ENCODE results near the gene GOLGA6L10. TPM values are rescaled to one million over a fixed set of nuclear protein-coding genes. Genes with fewer than 3 reads are reported as not detected.
"Not testable (repeated sequence)": the region's sequence is repeated elsewhere in the genome, so short reads cannot be mapped to it uniquely, and the experiment has no call there.

Gene GOLGA6L10
- total and polyA plus RNA-seq, 2 donors (not counting 1 experiment from before 2014, with no cell fraction given), result 0.16 to 0.99 TPM

- TF ChIP-seq CTCF (conservative IDR thresholded peaks at IDR 0.05 in 1 of 2, IDR thresholded peaks at IDR 0.05 in 1 of 2; ENCODE audit: low read depth in 1 of 2, low read length in 2 of 2) (no peak), EZH2 (IDR thresholded peaks at IDR 0.05; ENCODE audit: low read length, missing control alignments) (no peak)
- DNase-seq (ENCODE audit: low read depth in 2 of 2), result peak in 1 of 2 donors; percentile 92
- Histone ChIP-seq H2AFZ (ENCODE audit: low read length) (no peak overlapping the region), H3K9ac (ENCODE audit: insufficient read depth, low read length) (no peak overlapping the region), H3K79me2 (ENCODE audit: control insufficient read depth, insufficient read depth, low read length) (no peaks in the 10 kb centered on the region), H3K27me3 (ENCODE audit: control insufficient read depth, insufficient read depth, low read length) (no peaks in the 10 kb centered on the region), H3K9me3 (ENCODE audit: control insufficient read depth, insufficient read depth, low read depth, low read length) (no peaks in the 10 kb centered on the region), H3K4me1 (ENCODE audit: control insufficient read depth, extremely low read depth, insufficient read depth, low read length) (no peaks in the 10 kb centered on the region), H3K4me3 (replicated peaks in 1 of 4; ENCODE audit: control extremely low read depth in 1 of 4, insufficient read depth in 1 of 4, low read depth in 3 of 4, low read length in 4 of 4) (no peak overlapping the region), H3K4me2 (ENCODE audit: extremely low read depth, insufficient read depth, low read length) (no peak overlapping the region), H3K36me3 (ENCODE audit: control insufficient read depth, insufficient read depth, low read length) (no peaks in the 10 kb centered on the region), H4K20me1 (ENCODE audit: control insufficient read depth, extremely low read depth, insufficient read depth, low read length) (no peaks in the 10 kb centered on the region), H3K27ac (ENCODE audit: insufficient read depth, low read length) (no peak overlapping the region)
Measured at GRCh38 chr15:82393671-82394070, 44.4 kb upstream of the GOLGA6L10 start.

GRCh38 chr15:82392077-82392476 is 42.8 kb upstream of the GOLGA6L10 start:
- H3K4me2 ChIP-seq (ENCODE audit: extremely low read depth, insufficient read depth, low read length); H3K9ac ChIP-seq (ENCODE audit: insufficient read depth, low read length); H2AFZ ChIP-seq (ENCODE audit: low read length); H3K27ac ChIP-seq (ENCODE audit: insufficient read depth, low read length); H3K79me2 ChIP-seq (ENCODE audit: control insufficient read depth, insufficient read depth, low read length); H3K36me3 ChIP-seq (ENCODE audit: control insufficient read depth, insufficient read depth, low read length); H3K4me3 ChIP-seq (replicated peaks in 1 of 4; ENCODE audit: control extremely low read depth in 1 of 4, insufficient read depth in 1 of 4, low read depth in 3 of 4, low read length in 4 of 4); H3K9me3 ChIP-seq (ENCODE audit: control insufficient read depth, insufficient read depth, low read depth, low read length); H3K27me3 ChIP-seq (ENCODE audit: control insufficient read depth, insufficient read depth, low read length); H3K4me1 ChIP-seq (ENCODE audit: control insufficient read depth, extremely low read depth, insufficient read depth, low read length); DNase-seq (ENCODE audit: low read depth in 2 of 2); H4K20me1 ChIP-seq (ENCODE audit: control insufficient read depth, extremely low read depth, insufficient read depth, low read length): not testable (repeated sequence)

- not testable (repeated sequence) for H3K79me2 ChIP-seq (ENCODE audit: control insufficient read depth, insufficient read depth, low read length); H2AFZ ChIP-seq (ENCODE audit: low read length); H3K27me3 ChIP-seq (ENCODE audit: control insufficient read depth, insufficient read depth, low read length); H3K4me1 ChIP-seq (ENCODE audit: control insufficient read depth, extremely low read depth, insufficient read depth, low read length); H3K4me3 ChIP-seq (replicated peaks in 1 of 4; ENCODE audit: control extremely low read depth in 1 of 4, insufficient read depth in 1 of 4, low read depth in 3 of 4, low read length in 4 of 4); H3K36me3 ChIP-seq (ENCODE audit: control insufficient read depth, insufficient read depth, low read length); H4K20me1 ChIP-seq (ENCODE audit: control insufficient read depth, extremely low read depth, insufficient read depth, low read length); H3K27ac ChIP-seq (ENCODE audit: insufficient read depth, low read length); H3K9ac ChIP-seq (ENCODE audit: insufficient read depth, low read length); H3K4me2 ChIP-seq (ENCODE audit: extremely low read depth, insufficient read depth, low read length); DNase-seq (ENCODE audit: low read depth in 2 of 2); H3K9me3 ChIP-seq (ENCODE audit: control insufficient read depth, insufficient read depth, low read depth, low read length)
Measured at GRCh38 chr15:82390152-82390551, 40.9 kb upstream of the GOLGA6L10 start.

- H4K20me1 ChIP-seq (ENCODE audit: control insufficient read depth, extremely low read depth, insufficient read depth, low read length); H3K9ac ChIP-seq (ENCODE audit: insufficient read depth, low read length); H3K9me3 ChIP-seq (ENCODE audit: control insufficient read depth, insufficient read depth, low read depth, low read length); H3K4me2 ChIP-seq (ENCODE audit: extremely low read depth, insufficient read depth, low read length); H3K79me2 ChIP-seq (ENCODE audit: control insufficient read depth, insufficient read depth, low read length); DNase-seq (ENCODE audit: low read depth in 2 of 2); H2AFZ ChIP-seq (ENCODE audit: low read length); H3K27ac ChIP-seq (ENCODE audit: insufficient read depth, low read length); H3K27me3 ChIP-seq (ENCODE audit: control insufficient read depth, insufficient read depth, low read length); H3K4me1 ChIP-seq (ENCODE audit: control insufficient read depth, extremely low read depth, insufficient read depth, low read length); H3K4me3 ChIP-seq (replicated peaks in 1 of 4; ENCODE audit: control extremely low read depth in 1 of 4, insufficient read depth in 1 of 4, low read depth in 3 of 4, low read length in 4 of 4); H3K36me3 ChIP-seq (ENCODE audit: control insufficient read depth, insufficient read depth, low read length): not testable (repeated sequence)
Measured at GRCh38 chr15:82387209-82387608, 37.9 kb upstream of the GOLGA6L10 start.

GRCh38 chr15:82381330-82381955 is 32.2 kb upstream of the GOLGA6L10 start:
- H3K4me1 ChIP-seq (ENCODE audit: control insufficient read depth, extremely low read depth, insufficient read depth, low read length); H3K79me2 ChIP-seq (ENCODE audit: control insufficient read depth, insufficient read depth, low read length); H3K9me3 ChIP-seq (ENCODE audit: control insufficient read depth, insufficient read depth, low read depth, low read length); H3K9ac ChIP-seq (ENCODE audit: insufficient read depth, low read length); H2AFZ ChIP-seq (ENCODE audit: low read length); H3K27ac ChIP-seq (ENCODE audit: insufficient read depth, low read length); H3K27me3 ChIP-seq (ENCODE audit: control insufficient read depth, insufficient read depth, low read length); H3K4me2 ChIP-seq (ENCODE audit: extremely low read depth, insufficient read depth, low read length); H3K36me3 ChIP-seq (ENCODE audit: control insufficient read depth, insufficient read depth, low read length); H3K4me3 ChIP-seq (replicated peaks in 1 of 4; ENCODE audit: control extremely low read depth in 1 of 4, insufficient read depth in 1 of 4, low read depth in 3 of 4, low read length in 4 of 4); DNase-seq (ENCODE audit: low read depth in 2 of 2); H4K20me1 ChIP-seq (ENCODE audit: control insufficient read depth, extremely low read depth, insufficient read depth, low read length): not testable (repeated sequence)
